Stimulated activated CD8-positive, alpha-beta memory T cell treated with anti-CD3 and anti-CD28 coated beads, Interleukin-4, amount 100 ng/mL, for 1 hour (primary cell): ENCODE measurements around the gene ZZZ3.
"Not testable (repeated sequence)": the region's sequence is repeated elsewhere in the genome, so short reads cannot be mapped to it uniquely, and the experiment has no call there.

Experiments used
- DNase-seq, 2 donors: peaks; one replicate each; pipeline ENCODE4 v3.0.0-alpha.2; 2020; ENCODE audit warnings: low read depth in 2 of 2, low spot score in 1 of 2

Gene ZZZ3

GRCh38 chr1:77682460-77683159 lies at the start of gene ZZZ3:
ZZZ3 (minus strand) TSS chr1:77682658; CDS start chr1:77633354, 49,304 bp downstream.
- DNase-seq, result peak; percentile 73 to 82

- no peak for DNase-seq
Observed at GRCh38 chr1:77732090-77732489, 49.6 kb upstream of the ZZZ3 start.

GRCh38 chr1:77725706-77726105 lies 43.2 kb upstream of the ZZZ3 start:
- DNase-seq, result no peak

- DNase-seq, result no peak
Observed at GRCh38 chr1:77718181-77718580, 35.7 kb upstream of the ZZZ3 start.

- no peak for DNase-seq
Observed at GRCh38 chr1:77716065-77716464, 33.6 kb upstream of the ZZZ3 start.

GRCh38 chr1:77709727-77710126 lies 27.3 kb upstream of the ZZZ3 start:
- no peak for DNase-seq

GRCh38 chr1:77706321-77706720 lies 23.9 kb upstream of the ZZZ3 start:
- DNase-seq, result no peak

- no peak for DNase-seq
Observed at GRCh38 chr1:77704736-77705135, 22.3 kb upstream of the ZZZ3 start.

GRCh38 chr1:77699673-77700072 lies 17.2 kb upstream of the ZZZ3 start:
- DNase-seq, result not testable (repeated sequence)

- no peak for DNase-seq
Observed at GRCh38 chr1:77697441-77697840, 15.0 kb upstream of the ZZZ3 start.

- no peak for DNase-seq
Observed at GRCh38 chr1:77688939-77689338, 6.5 kb upstream of the ZZZ3 start.

GRCh38 chr1:77687519-77687906 lies 5.1 kb upstream of the ZZZ3 start:
- DNase-seq, result no peak

- DNase-seq, result no peak
Observed at GRCh38 chr1:77686796-77687518, 4.5 kb upstream of the ZZZ3 start.

- DNase-seq, result peak; percentile 74 to 77
Observed at GRCh38 chr1:77683160-77684148, 996 bp upstream of the ZZZ3 start.

GRCh38 chr1:77680173-77680572 lies 2.3 kb downstream of the ZZZ3 start:
- no peak for DNase-seq

GRCh38 chr1:77678660-77679610 lies 3.5 kb downstream of the ZZZ3 start:
- no peak for DNase-seq

- not testable (repeated sequence) for DNase-seq
Observed at GRCh38 chr1:77674807-77675206, 7.7 kb downstream of the ZZZ3 start.

GRCh38 chr1:77673716-77674355 lies 8.6 kb downstream of the ZZZ3 start:
- no peak for DNase-seq

GRCh38 chr1:77673030-77673429 lies 9.4 kb downstream of the ZZZ3 start:
- no peak for DNase-seq

- DNase-seq, result no peak
Observed at GRCh38 chr1:77672374-77672773, 10.1 kb downstream of the ZZZ3 start.
